Neuron (in vitro differentiated cells): ENCODE measurements around the gene KRTAP9-4.

Experiments
- H2AFZ ChIP-seq: one replicate; pipeline ENCODE4 v1.6.1; 2013; ENCODE audit warnings: low read depth, mild to moderate bottlenecking, inconsistent platforms, low read length, moderate library complexity
- H3K27me3 ChIP-seq: one replicate; pipeline ENCODE4 v1.6.1; 2013; ENCODE audit warnings: low read length; ENCODE audit not compliant: insufficient read depth
- H3K36me3 ChIP-seq: one replicate; pipeline ENCODE4 v1.6.1; 2013; ENCODE audit warnings: low read length; ENCODE audit not compliant: insufficient read depth
- H3K4me1 ChIP-seq: one replicate; pipeline ENCODE4 v1.6.1; 2013; ENCODE audit warnings: low read length; ENCODE audit not compliant: insufficient read depth
- H3K4me3 ChIP-seq: 2 replicates; pipeline ENCODE4 v1.5.1; 2013; ENCODE audit warnings: mild to moderate bottlenecking, low read length, moderate library complexity
- H3K9me3 ChIP-seq: one replicate; pipeline ENCODE4 v1.6.1; 2013; ENCODE audit warnings: low read length

The KRTAP9-4 gene

GRCh38 chr17:41278176-41278955 is 28.9 kb downstream of the KRTAP9-4 start:
- H3K27me3 ChIP-seq = no peaks in the 10 kb centered on the region
- H3K9me3 ChIP-seq = no peaks in the 10 kb centered on the region
- H3K4me1 ChIP-seq = no peaks in the 10 kb centered on the region
- H3K4me3 ChIP-seq = no peak overlapping the region
- no peaks in the 10 kb centered on the region for H3K36me3 ChIP-seq
- no peak overlapping the region for H2AFZ ChIP-seq

- Histone ChIP-seq H2AFZ (no peak overlapping the region), H3K4me1 (no peaks in the 10 kb centered on the region), H3K36me3 (no peaks in the 10 kb centered on the region), H3K9me3 (no peaks in the 10 kb centered on the region), H3K27me3 (no peaks in the 10 kb centered on the region), H3K4me3 (no peak overlapping the region)
Observed at GRCh38 chr17:41284043-41284442, 34.6 kb downstream of the KRTAP9-4 start.

- Histone ChIP-seq H3K27me3 (no peaks in the 10 kb centered on the region), H3K9me3 (no peaks in the 10 kb centered on the region), H3K4me3 (no peak overlapping the region), H2AFZ (no peak overlapping the region), H3K4me1 (no peaks in the 10 kb centered on the region), H3K36me3 (no peaks in the 10 kb centered on the region)
Observed at GRCh38 chr17:41284546-41284945, 35.1 kb downstream of the KRTAP9-4 start.

- Histone ChIP-seq H3K9me3 (no peaks in the 10 kb centered on the region), H3K4me1 (no peaks in the 10 kb centered on the region), H3K27me3 (no peaks in the 10 kb centered on the region), H2AFZ (no peak overlapping the region), H3K4me3 (no peak overlapping the region), H3K36me3 (no peaks in the 10 kb centered on the region)
Observed at GRCh38 chr17:41287050-41287449, 37.6 kb downstream of the KRTAP9-4 start.

- Histone ChIP-seq H3K4me3 (no peak overlapping the region), H2AFZ (no peak overlapping the region), H3K36me3 (no peaks in the 10 kb centered on the region), H3K4me1 (no peaks in the 10 kb centered on the region), H3K9me3 (no peaks in the 10 kb centered on the region), H3K27me3 (no peaks in the 10 kb centered on the region)
Observed at GRCh38 chr17:41294016-41294415, 44.5 kb downstream of the KRTAP9-4 start.

GRCh38 chr17:41296846-41297245 is 47.4 kb downstream of the KRTAP9-4 start:
- H3K4me1 ChIP-seq = no peaks in the 10 kb centered on the region
- H3K4me3 ChIP-seq = no peak overlapping the region
- no peaks in the 10 kb centered on the region for H3K27me3 ChIP-seq
- H2AFZ ChIP-seq = no peak overlapping the region
- H3K36me3 ChIP-seq = no peaks in the 10 kb centered on the region
- no peaks in the 10 kb centered on the region for H3K9me3 ChIP-seq

- no peak overlapping the region for H2AFZ ChIP-seq
- H3K4me1 ChIP-seq = no peaks in the 10 kb centered on the region
- H3K4me3 ChIP-seq = no peak overlapping the region
- H3K36me3 ChIP-seq = no peaks in the 10 kb centered on the region
- H3K27me3 ChIP-seq = no peaks in the 10 kb centered on the region
- no peaks in the 10 kb centered on the region for H3K9me3 ChIP-seq
Observed at GRCh38 chr17:41298458-41299135, 49.1 kb downstream of the KRTAP9-4 start.
